K562 (cell line): Measurements from ENCODE around the gene HNRNPF. TPM values are rescaled to one million over a fixed set of nuclear protein-coding genes. Genes with fewer than 3 reads are reported as not detected.

ENCODE experiments used
- BRCA1 ChIP-seq, 2 experiments: fragments of 450-650 bp in 1 of 2; sonication (generic) in 1 of 2; formaldehyde crosslinking in 1 of 2; IDR thresholded peaks; 2 replicates each; pipeline versions ENCODE4 v1.5.0 to v1.6.1; 2017 to 2020; ENCODE audit warnings: mild to moderate bottlenecking in 1 of 2, missing genetic modification reagents in 1 of 2
- CC2D1A ChIP-seq: fragments of 450-650 bp; IDR thresholded peaks from 2 replicates; pipeline ENCODE4 v1.6.1; 2017; ENCODE audit warnings: mild to moderate bottlenecking
- CXXC5 ChIP-seq: fragments of 250-450 bp; sonication (Bioruptor Pico); IDR thresholded peaks from 2 replicates; pipeline ENCODE4 v1.8.0; 2022; ENCODE audit warnings: inconsistent platforms, mild to moderate bottlenecking, moderate library complexity
- LCOR ChIP-seq: sonication (generic); formaldehyde crosslinking; IDR thresholded peaks from 2 replicates; pipeline ENCODE4 v1.8.0; 2022; ENCODE audit warnings: mild to moderate bottlenecking, missing genetic modification reagents
- NFATC3 ChIP-seq: fragments of 450-650 bp; IDR thresholded peaks from 2 replicates; pipeline ENCODE4 v1.6.1; 2017; ENCODE audit warnings: mild to moderate bottlenecking
- NFIX ChIP-seq: fragments of 250-450 bp; sonication (Bioruptor Pico); IDR thresholded peaks from 2 replicates; pipeline ENCODE4 v1.4.0; 2020; ENCODE audit warnings: low read depth, mild to moderate bottlenecking, moderate library complexity
- NKRF ChIP-seq: fragments of 450-650 bp; IDR thresholded peaks from 2 replicates; pipeline ENCODE4 v1.6.1; 2016; ENCODE audit warnings: borderline replicate concordance
- POLR2AphosphoS2 ChIP-seq: IDR thresholded peaks from 2 replicates; pipeline ENCODE4 v1.6.1; 2012; ENCODE audit warnings: low read length, improper control_type of control experiment
- PYGO2 ChIP-seq: fragments of 450-650 bp; IDR thresholded peaks from 2 replicates; pipeline ENCODE4 v1.6.1; 2016; ENCODE audit warnings: mild to moderate bottlenecking, missing genetic modification characterization, moderate library complexity, missing compliant biosample characterization
- RFX5 ChIP-seq: IDR thresholded peaks from 2 replicates; pipeline ENCODE4 v1.6.1; 2011; ENCODE audit warnings: low read depth, mild to moderate bottlenecking, improper control_type of control experiment, low read length
- SAFB ChIP-seq: fragments of 200-400 bp; formaldehyde crosslinking; IDR thresholded peaks from 2 replicates; pipeline ENCODE4 v1.6.1; 2017; ENCODE audit warnings: low read depth, low read length, borderline replicate concordance
- SIX5 ChIP-seq, 2 experiments: IDR thresholded peaks; 2 replicates each; pipeline ENCODE4 v1.6.1; 2011; ENCODE audit warnings: low read length in 2 of 2, borderline replicate concordance in 1 of 2, low read depth in 1 of 2, mild to moderate bottlenecking in 1 of 2, moderate library complexity in 1 of 2; ENCODE audit not compliant: insufficient read depth in 1 of 2
- SUPT5H ChIP-seq: fragments of 450-650 bp; IDR thresholded peaks from 2 replicates; pipeline ENCODE4 v1.6.1; 2016
- ZNF318 ChIP-seq, 2 experiments: fragments of 450-650 bp; IDR thresholded peaks; 2 replicates each; pipeline ENCODE4 v1.6.1; 2016; ENCODE audit warnings: mild to moderate bottlenecking in 2 of 2, borderline replicate concordance in 1 of 2, low read depth in 1 of 2, moderate library complexity in 1 of 2
- ZNF384 ChIP-seq: IDR thresholded peaks from 2 replicates; pipeline ENCODE4 v1.6.1; 2012; ENCODE audit warnings: low read depth, low read length, improper control_type of control experiment
- polyA plus RNA-seq, 8 experiments: library from polyadenylated mRNA; depleted of rRNA in 4 of 8; stranded (reverse) in 5 of 8; unstranded in 3 of 8; fragments of >200 nt; fragmentation: Nextera tagmentation in 2 of 8; fragmentation: Illumina TruSeq in 1 of 8; extraction: Ambion mirVana in 2 of 8; extraction: Trizol in 1 of 8; gene quantifications; 2 replicates each; pipeline versions ENCODE4 v1.2.1 to v1.2.3, GENCODE V29; 2011 to 2014; ENCODE audit warnings: inconsistent platforms in 1 of 8, missing spikeins in 1 of 8
- total RNA-seq, 7 experiments: library from RNA; depleted of rRNA in 6 of 7; stranded (reverse); fragments of >200 nt in 6 of 7; fragmentation: Illumina TruSeq in 2 of 7; extraction: Trizol in 2 of 7; gene quantifications; 2 replicates each; pipeline versions ENCODE4 v1.2.1 to v1.2.3, GENCODE V29; 2011 to 2021; ENCODE audit warnings: low replicate concordance in 1 of 7

Gene HNRNPF
- total and polyA plus RNA-seq, 9 of the 15 experiments (the other 6 are each of a cell fraction or from before 2014, with no cell fraction given), result 192 to 489 (median 416) TPM

GRCh38 chr10:43407576-43408330 is 1.2 kb downstream of the HNRNPF start (continued):
- no peak for TF ChIP-seq LCOR (CRISPR knock-in tag)
- no peak for TF ChIP-seq SIX5 (IDR thresholded peaks at IDR 0.05; ENCODE audit: borderline replicate concordance in 1 of 2, insufficient read depth in 1 of 2, low read depth in 1 of 2, low read length in 2 of 2)
- peak; percentile 23; the same call in 1 of the 2 replicates for TF ChIP-seq CC2D1A
- 0 out of 2 replicates have a peak, but pooled peaks have one; percentile 63 for TF ChIP-seq SAFB
- TF ChIP-seq ZNF318 (IDR thresholded peaks at IDR 0.05; ENCODE audit: borderline replicate concordance in 1 of 2, low read depth in 1 of 2), result 0 out of 4 replicates have a peak, but pooled peaks of 1 of the 2 experiments have one; percentile 58
- peak; percentile 85 for TF ChIP-seq CXXC5 (CRISPR knock-in tag)
- TF ChIP-seq NFIX (CRISPR knock-in tag), result no peak
- TF ChIP-seq POLR2AphosphoS2, result peak; percentile 85
- 0 out of 2 replicates have a peak, but pooled peaks have one; percentile 44 for TF ChIP-seq RFX5
- no peak for TF ChIP-seq BRCA1 (IDR thresholded peaks at IDR 0.05)
- TF ChIP-seq BRCA1 (CRISPR knock-in tag; IDR thresholded peaks at IDR 0.05), result no peak
- peak; percentile 56; the same call in 1 of the 2 replicates for TF ChIP-seq NFATC3
- peak; percentile 51 for TF ChIP-seq ZNF384
- TF ChIP-seq SUPT5H, result peak; percentile 98
- TF ChIP-seq PYGO2 (tag), result no peak
- TF ChIP-seq NKRF, result peak; percentile 90; the same call in 1 of the 2 replicates
